ENCODE results near the gene EVI2B. TPM values are rescaled to one million over a fixed set of nuclear protein-coding genes. Genes with fewer than 3 reads are reported as not detected.
"Not testable (repeated sequence)": the region's sequence is repeated elsewhere in the genome, so short reads cannot be mapped to it uniquely, and the experiment has no call there.

EVI2B gene
- total RNA-seq, 1 donor: 0.54 TPM

DNA sequence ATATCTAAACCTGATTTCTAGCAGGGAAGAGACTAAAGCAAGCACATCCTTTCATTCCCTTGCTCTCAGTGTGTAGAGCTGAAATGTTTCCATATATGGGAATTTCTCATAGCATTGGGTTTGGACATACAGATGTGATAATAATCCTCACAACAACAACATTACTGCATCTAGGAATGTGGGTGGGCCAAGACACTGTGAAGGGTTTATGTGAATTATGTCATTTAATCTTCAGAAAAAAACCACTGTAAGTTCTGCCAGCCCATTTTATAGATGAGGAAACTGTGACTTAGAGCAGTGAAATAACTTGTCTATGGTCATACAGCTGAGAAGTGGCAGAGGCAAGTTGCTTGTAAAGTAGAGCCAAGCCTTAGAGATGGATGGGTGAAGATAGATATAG lies 22.0 kb downstream of the EVI2B start:
- no peak for DNase-seq (ENCODE audit: low read depth)
- no peak overlapping the region for H3K4me3 ChIP-seq (ENCODE audit: low read depth, low read length)
- TF ChIP-seq, protein P1, sequence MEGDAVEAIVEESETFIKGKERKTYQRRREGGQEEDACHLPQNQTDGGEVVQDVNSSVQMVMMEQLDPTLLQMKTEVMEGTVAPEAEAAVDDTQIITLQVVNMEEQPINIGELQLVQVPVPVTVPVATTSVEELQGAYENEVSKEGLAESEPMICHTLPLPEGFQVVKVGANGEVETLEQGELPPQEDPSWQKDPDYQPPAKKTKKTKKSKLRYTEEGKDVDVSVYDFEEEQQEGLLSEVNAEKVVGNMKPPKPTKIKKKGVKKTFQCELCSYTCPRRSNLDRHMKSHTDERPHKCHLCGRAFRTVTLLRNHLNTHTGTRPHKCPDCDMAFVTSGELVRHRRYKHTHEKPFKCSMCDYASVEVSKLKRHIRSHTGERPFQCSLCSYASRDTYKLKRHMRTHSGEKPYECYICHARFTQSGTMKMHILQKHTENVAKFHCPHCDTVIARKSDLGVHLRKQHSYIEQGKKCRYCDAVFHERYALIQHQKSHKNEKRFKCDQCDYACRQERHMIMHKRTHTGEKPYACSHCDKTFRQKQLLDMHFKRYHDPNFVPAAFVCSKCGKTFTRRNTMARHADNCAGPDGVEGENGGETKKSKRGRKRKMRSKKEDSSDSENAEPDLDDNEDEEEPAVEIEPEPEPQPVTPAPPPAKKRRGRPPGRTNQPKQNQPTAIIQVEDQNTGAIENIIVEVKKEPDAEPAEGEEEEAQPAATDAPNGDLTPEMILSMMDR (IDR thresholded peaks at IDR 0.05; ENCODE audit: insufficient read depth, low read length): no peak

DNA sequence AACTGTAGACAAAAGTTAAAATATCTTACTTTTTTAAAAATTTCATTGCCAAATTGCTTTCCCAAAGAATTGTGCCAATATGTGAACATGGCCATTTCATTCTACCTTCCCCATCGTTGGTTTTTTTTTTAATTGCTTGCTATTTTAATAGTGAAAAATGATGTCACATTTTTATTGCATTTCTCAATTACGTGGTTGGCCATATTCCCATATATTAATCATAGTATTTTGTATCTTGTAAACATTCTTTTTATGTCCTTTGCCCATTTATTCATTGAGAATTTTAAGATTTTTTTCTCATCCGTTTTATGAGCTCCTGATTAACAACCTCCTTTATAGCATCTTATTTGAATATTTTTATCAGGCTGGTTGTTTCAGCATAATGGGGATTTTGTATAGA lies 24.1 kb downstream of the EVI2B start:
- DNase-seq (ENCODE audit: low read depth): no peak
- TF ChIP-seq, protein P1 (IDR thresholded peaks at IDR 0.05; ENCODE audit: insufficient read depth, low read length): no peak
- H3K4me3 ChIP-seq (ENCODE audit: low read depth, low read length): no peak overlapping the region

DNA sequence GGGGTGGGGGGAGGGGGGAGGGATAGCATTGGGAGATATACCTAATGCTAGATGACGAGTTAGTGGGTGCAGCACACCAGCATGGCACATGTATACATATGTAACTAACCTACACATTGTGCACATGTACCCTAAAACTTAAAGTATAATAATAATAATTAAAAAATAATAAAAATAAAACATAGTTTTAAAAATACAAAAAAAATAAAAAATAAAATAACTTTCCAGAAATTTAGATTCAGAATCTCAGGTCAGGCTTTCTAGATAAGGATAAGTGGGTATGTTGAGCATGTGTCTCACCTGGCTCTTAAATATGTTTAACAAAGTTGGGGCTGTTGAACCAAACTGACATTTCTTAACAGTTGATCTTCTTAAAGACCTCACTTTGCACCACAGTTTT lies 25.9 kb downstream of the EVI2B start:
- not testable (repeated sequence) for DNase-seq (ENCODE audit: low read depth); H3K4me3 ChIP-seq (ENCODE audit: low read depth, low read length)

DNA sequence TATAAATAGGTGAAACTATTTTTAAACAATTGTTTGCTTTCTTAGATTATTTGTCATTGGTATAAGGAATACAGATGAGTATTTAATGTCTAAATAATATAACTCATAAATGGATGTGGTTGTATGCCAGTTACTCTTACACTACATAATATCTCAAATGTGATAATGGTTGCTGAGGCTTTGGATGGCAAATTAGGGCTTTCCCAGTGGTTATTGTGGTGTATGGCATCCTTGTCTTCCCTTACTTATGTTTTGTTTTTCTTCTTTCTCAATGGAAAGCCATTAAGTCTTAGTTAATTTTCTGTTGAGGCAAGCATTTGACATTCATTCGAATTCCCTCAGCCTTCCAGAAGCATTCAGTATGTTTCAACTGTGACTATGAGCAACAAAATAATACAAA lies 27.3 kb downstream of the EVI2B start:
- no peak overlapping the region for H3K4me3 ChIP-seq (ENCODE audit: low read depth, low read length)
- TF ChIP-seq, protein P1 (IDR thresholded peaks at IDR 0.05; ENCODE audit: insufficient read depth, low read length): no peak
- DNase-seq (ENCODE audit: low read depth): no peak

DNA sequence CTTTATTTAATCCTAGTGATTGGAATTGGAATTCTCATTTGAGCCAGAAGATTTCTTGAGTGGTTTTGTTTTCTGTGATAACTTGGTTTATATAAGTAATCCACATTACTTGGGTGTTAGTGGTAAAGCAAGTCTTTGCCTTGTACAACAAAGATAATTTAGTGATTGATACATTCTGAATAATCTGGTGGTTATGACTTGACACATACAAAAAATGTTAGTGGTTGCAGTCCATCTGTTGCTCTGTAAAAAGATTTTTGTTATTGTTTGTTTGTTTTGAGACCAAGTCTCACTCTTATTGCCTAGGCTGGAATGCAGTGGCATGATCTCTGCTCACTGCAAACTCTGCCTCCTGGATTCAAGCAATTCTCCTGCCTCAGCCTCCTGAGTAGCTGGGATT lies 30.0 kb downstream of the EVI2B start:
- no peak overlapping the region for H3K4me3 ChIP-seq (ENCODE audit: low read depth, low read length)
- TF ChIP-seq, protein P1 (IDR thresholded peaks at IDR 0.05; ENCODE audit: insufficient read depth, low read length): no peak
- DNase-seq (ENCODE audit: low read depth): no peak

DNA sequence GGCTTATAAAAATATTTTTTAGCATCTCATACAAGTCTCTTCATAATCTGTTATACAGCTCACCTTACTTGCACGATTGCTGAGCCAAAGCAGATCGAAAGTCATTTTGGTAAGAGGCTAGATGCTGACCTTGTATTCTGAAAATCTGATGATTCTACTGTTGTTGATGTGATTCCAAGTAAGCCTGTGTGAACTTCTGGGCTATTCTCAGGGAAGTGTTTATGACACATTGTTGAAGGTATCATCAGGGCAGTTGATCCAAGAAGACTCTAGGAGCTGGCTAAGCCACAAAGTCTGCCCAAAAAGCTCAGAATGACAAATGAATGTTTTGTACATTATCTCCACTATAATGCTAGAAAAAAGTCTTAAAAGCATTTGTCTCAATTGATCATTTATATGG lies 32.8 kb downstream of the EVI2B start:
- H3K4me3 ChIP-seq (ENCODE audit: low read depth, low read length): no peak overlapping the region
- TF ChIP-seq, protein P1 (IDR thresholded peaks at IDR 0.05; ENCODE audit: insufficient read depth, low read length): no peak
- no peak for DNase-seq (ENCODE audit: low read depth)

DNA sequence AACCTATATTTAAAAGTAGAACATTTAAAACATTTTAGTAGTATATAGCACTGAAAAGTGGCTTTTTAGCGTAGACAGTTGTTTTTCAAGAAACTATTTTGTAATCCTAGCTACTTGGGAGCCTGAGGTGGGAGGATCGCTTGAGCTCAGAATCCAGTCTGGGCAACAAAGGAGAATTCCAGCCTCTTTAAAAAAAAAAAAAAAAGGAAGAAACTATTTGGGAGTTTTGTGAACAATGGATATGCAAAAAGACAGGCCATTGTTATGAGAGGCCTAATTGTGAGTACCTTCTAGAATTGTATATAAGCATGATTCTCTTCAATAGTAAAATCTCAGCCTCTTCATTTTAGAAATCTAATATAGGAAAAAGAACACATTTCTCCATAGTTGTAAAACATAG lies 34.5 kb downstream of the EVI2B start:
- DNase-seq (ENCODE audit: low read depth): peak; percentile 57
- TF ChIP-seq, protein P1 (IDR thresholded peaks at IDR 0.05; ENCODE audit: insufficient read depth, low read length): no peak
- H3K4me3 ChIP-seq (ENCODE audit: low read depth, low read length): no peak overlapping the region

Measured in fibroblast of the aortic adventitia (primary cell).